Sigmoid colon (tissue), 4 donors: ENCODE measurements around the gene PPARD.

Source experiments
- EP300 ChIP-seq, 4 donors: sonication (generic); formaldehyde crosslinking; IDR thresholded peaks; one replicate each; pipeline ENCODE4 v1.6.1; 2017; ENCODE audit warnings: antibody characterized with exemption in 4 of 4
- POLR2AphosphoS5 ChIP-seq, 4 donors: sonication (generic); formaldehyde crosslinking; IDR thresholded peaks; one replicate each; pipeline ENCODE4 v1.6.1; 2017; ENCODE audit warnings: antibody characterized with exemption in 4 of 4
- TF ChIP-seq, protein P1 (sequence below), 4 experiments: fragments of 450-650 bp in 3 of 4; fragments of 200-600 bp in 1 of 4; IDR thresholded peaks; one replicate each; pipeline ENCODE4 v1.5.1; 2016 to 2019; ENCODE audit warnings: antibody characterized with exemption in 4 of 4, mild to moderate bottlenecking in 3 of 4, moderate library complexity in 2 of 4

GRCh38 chr6:35468181-35468979, 126.0 kb downstream of the PPARD start, which contains the start of gene RPL10A:
- TF ChIP-seq EP300 (IDR thresholded peaks at IDR 0.05): peak in 1 of 4 donors; percentile 2
- peak; percentile 98 to 99 (median 98) for TF ChIP-seq POLR2AphosphoS5 (IDR thresholded peaks at IDR 0.05)
- TF ChIP-seq, protein P1, sequence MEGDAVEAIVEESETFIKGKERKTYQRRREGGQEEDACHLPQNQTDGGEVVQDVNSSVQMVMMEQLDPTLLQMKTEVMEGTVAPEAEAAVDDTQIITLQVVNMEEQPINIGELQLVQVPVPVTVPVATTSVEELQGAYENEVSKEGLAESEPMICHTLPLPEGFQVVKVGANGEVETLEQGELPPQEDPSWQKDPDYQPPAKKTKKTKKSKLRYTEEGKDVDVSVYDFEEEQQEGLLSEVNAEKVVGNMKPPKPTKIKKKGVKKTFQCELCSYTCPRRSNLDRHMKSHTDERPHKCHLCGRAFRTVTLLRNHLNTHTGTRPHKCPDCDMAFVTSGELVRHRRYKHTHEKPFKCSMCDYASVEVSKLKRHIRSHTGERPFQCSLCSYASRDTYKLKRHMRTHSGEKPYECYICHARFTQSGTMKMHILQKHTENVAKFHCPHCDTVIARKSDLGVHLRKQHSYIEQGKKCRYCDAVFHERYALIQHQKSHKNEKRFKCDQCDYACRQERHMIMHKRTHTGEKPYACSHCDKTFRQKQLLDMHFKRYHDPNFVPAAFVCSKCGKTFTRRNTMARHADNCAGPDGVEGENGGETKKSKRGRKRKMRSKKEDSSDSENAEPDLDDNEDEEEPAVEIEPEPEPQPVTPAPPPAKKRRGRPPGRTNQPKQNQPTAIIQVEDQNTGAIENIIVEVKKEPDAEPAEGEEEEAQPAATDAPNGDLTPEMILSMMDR (IDR thresholded peaks at IDR 0.05): peak; percentile 93 to 98 (median 96)
